ENCODE data around the gene F10. TPM values are rescaled to one million over a fixed set of nuclear protein-coding genes. Genes with fewer than 3 reads are reported as not detected.

F10 gene
- total RNA-seq, 1 experiment from 2014 or later: not detected

DNA sequence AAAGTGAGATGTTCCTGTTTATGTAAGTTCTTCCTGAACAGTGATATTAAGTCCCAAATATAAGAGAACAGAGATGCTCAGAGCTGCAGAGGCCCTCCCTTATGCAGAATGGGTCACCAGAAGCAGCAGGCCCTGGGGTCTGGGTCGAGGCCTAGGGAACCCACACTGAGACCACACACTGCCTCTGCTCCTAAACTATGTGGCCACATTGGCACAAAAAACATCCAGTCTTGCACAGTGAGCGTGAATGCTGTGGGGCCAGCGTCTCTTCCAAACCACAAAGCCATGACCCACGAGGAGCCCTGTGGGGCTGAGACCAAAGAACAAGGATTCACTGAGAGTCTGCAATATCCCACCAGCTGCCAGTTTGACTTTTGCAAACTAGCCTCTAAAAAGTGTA, 59.4 kb downstream of the F10 start:
- Histone ChIP-seq H3K9me2 (ENCODE audit: insufficient read depth) (no peaks in the 10 kb centered on the region), H3K9me3 (ENCODE audit: insufficient read depth, low read depth) (no peaks in the 10 kb centered on the region), H3K79me2 (ENCODE audit: low read depth) (peaks cover 22% of the 10 kb centered on the region), H3K4me2 (no peak overlapping the region), H4K20me1 (ENCODE audit: insufficient read depth) (peaks cover 10% of the 10 kb centered on the region), H3K4me1 (replicated peaks; ENCODE audit: insufficient read depth) (peaks cover 5% of the 10 kb centered on the region), H3K4me3 (no peak overlapping the region), H3K36me3 (ENCODE audit: low read depth) (peaks cover 59% of the 10 kb centered on the region), H3K27me3 (ENCODE audit: insufficient read depth, low read depth) (no peaks in the 10 kb centered on the region), H2AFZ (no peak overlapping the region), H3F3A (ENCODE audit: insufficient read depth, low read depth) (peaks cover 5% of the 10 kb centered on the region), H3K27ac (no peak overlapping the region)
- intact Hi-C loops (cut with micrococcal nuclease; ENCODE audit: unreplicated experiment): no loop called here
- no peak for DNase-seq
- ChIA-PET POLR2A (ENCODE audit: unreplicated experiment) (no interaction called here), CTCF (no interaction called here)
- no TSS peak for BruUV-seq (replicated peaks)
- TF ChIP-seq EZH2 (IDR thresholded peaks at IDR 0.05; ENCODE audit: low read depth): no peak
- TF ChIP-seq, protein P1, sequence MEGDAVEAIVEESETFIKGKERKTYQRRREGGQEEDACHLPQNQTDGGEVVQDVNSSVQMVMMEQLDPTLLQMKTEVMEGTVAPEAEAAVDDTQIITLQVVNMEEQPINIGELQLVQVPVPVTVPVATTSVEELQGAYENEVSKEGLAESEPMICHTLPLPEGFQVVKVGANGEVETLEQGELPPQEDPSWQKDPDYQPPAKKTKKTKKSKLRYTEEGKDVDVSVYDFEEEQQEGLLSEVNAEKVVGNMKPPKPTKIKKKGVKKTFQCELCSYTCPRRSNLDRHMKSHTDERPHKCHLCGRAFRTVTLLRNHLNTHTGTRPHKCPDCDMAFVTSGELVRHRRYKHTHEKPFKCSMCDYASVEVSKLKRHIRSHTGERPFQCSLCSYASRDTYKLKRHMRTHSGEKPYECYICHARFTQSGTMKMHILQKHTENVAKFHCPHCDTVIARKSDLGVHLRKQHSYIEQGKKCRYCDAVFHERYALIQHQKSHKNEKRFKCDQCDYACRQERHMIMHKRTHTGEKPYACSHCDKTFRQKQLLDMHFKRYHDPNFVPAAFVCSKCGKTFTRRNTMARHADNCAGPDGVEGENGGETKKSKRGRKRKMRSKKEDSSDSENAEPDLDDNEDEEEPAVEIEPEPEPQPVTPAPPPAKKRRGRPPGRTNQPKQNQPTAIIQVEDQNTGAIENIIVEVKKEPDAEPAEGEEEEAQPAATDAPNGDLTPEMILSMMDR (conservative IDR thresholded peaks at IDR 0.05): no peak

DNA sequence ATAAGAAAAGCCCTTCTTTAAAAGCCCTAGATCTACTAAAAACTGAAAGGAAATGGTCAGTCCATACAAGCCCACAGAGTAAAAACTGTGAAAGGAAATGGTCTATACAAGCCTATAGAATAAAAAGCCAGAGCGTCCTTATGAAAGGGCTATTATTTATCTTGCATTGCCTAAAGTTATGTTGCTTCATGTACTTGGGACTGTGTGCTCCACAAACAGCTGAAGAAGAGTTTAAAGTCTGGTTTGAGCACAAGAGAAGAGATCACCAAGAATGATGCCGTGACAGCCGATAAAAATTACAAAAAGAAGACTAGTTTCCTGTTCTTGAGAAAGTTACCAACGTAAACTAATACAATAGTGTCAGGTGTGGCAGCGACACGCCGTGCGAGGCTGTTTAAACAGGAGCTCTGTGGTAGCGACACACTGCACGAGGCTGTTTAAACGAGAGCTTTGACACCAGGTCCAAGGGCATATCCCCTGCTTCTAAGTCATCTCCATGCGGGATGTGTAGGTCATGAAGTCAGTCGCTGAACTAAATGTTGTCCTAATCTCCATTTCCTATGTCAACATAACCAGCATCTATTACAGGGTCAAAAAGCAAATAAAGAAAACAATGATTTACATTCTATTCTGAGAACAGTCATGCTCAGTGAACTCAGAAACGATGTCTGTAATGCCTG, 61.0 kb downstream of the F10 start:
- Histone ChIP-seq H3K27ac (no peak overlapping the region), H3K79me2 (ENCODE audit: low read depth) (peaks cover 23% of the 10 kb centered on the region), H3K4me2 (no peak overlapping the region), H2AFZ (no peak overlapping the region), H3K36me3 (ENCODE audit: low read depth) (peaks cover 51% of the 10 kb centered on the region), H4K20me1 (ENCODE audit: insufficient read depth) (peaks cover 11% of the 10 kb centered on the region), H3K9me2 (ENCODE audit: insufficient read depth) (no peaks in the 10 kb centered on the region), H3F3A (ENCODE audit: insufficient read depth, low read depth) (peaks cover 17% of the 10 kb centered on the region), H3K4me3 (no peak overlapping the region), H3K4me1 (replicated peaks; ENCODE audit: insufficient read depth) (peaks cover 18% of the 10 kb centered on the region), H3K9me3 (ENCODE audit: insufficient read depth, low read depth) (no peaks in the 10 kb centered on the region), H3K27me3 (ENCODE audit: insufficient read depth, low read depth) (no peaks in the 10 kb centered on the region)
- ChIA-PET POLR2A (ENCODE audit: unreplicated experiment) (no interaction called here), CTCF (no interaction called here)
- TF ChIP-seq, protein P1 (conservative IDR thresholded peaks at IDR 0.05): no peak
- TF ChIP-seq EZH2 (IDR thresholded peaks at IDR 0.05; ENCODE audit: low read depth): no peak
- DNase-seq: no peak
- BruUV-seq (replicated peaks): no TSS peak
- intact Hi-C loops (cut with micrococcal nuclease; ENCODE audit: unreplicated experiment): no loop called here

DNA sequence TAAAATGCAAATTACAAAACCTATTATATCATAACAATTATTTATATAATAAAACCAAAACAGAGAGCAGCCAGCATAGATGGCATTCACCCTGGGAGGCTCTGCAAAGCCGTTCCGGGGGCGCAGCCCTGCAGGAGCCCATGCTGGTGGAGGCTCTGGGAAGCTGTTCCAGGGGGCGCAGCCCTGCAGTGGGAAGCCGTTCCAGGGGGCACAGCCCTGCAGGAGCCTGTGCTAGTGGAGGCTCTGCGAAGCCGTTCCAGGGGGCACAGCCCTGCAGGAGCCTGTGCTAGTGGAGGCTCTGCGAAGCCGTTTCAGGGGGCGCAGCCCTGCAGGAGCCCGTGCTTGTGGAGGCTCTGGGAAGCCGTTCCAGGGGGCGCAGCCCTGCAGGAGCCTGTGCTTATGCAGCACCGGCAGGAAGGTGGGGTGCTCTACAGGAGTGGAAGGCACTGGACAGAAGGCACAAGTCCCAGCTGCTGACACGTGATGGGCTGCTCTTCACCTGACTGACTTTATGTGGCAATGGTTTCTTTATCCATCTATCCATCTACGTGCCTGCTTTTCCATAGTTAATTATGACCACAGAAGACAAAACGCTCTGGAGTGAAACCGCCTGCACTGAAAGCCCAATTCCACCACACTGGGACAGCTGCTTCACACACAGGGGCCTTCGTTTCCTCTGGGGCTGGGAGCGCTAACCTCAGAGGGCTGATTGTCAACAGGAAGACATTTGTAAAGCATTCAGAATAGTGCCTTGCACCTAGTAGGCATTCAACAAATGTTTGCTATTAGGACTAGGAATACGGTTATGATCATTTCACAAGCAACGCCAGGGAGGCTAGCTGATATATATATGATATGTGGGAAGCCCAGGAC, 62.2 kb downstream of the F10 start:
- POLR2A ChIA-PET (ENCODE audit: unreplicated experiment): interaction anchor here (0.7 kb wide), 1 partner anchor 310 kb away, joined by 3 read pairs; no protein-coding TSS in a partner anchor
- H3K79me2 ChIP-seq (ENCODE audit: low read depth): peaks cover 23% of the 10 kb centered on the region
- H3F3A ChIP-seq (ENCODE audit: insufficient read depth, low read depth): peaks cover 25% of the 10 kb centered on the region
- TF ChIP-seq, protein P1 (conservative IDR thresholded peaks at IDR 0.05): no peak
- TF ChIP-seq EZH2 (IDR thresholded peaks at IDR 0.05; ENCODE audit: low read depth): no peak
- no TSS peak for BruUV-seq (replicated peaks)
- no peak for DNase-seq
- H3K9me3 ChIP-seq (ENCODE audit: insufficient read depth, low read depth): no peaks in the 10 kb centered on the region
- intact Hi-C loops (cut with micrococcal nuclease; ENCODE audit: unreplicated experiment): no loop called here
- CTCF ChIA-PET: interaction anchor here (0.6 kb wide), 1 partner anchor 402 kb away, joined by 8 read pairs; no protein-coding TSS in a partner anchor
- H3K4me3 ChIP-seq: no peak overlapping the region
- H3K27ac ChIP-seq: no peak overlapping the region
- H2AFZ ChIP-seq: no peak overlapping the region
- H3K4me2 ChIP-seq: no peak overlapping the region
- peaks cover 9% of the 10 kb centered on the region for H4K20me1 ChIP-seq (ENCODE audit: insufficient read depth)
- peaks cover 18% of the 10 kb centered on the region for H3K4me1 ChIP-seq (replicated peaks; ENCODE audit: insufficient read depth)
- H3K27me3 ChIP-seq (ENCODE audit: insufficient read depth, low read depth): no peaks in the 10 kb centered on the region
- no peaks in the 10 kb centered on the region for H3K9me2 ChIP-seq (ENCODE audit: insufficient read depth)
- peaks cover 54% of the 10 kb centered on the region for H3K36me3 ChIP-seq (ENCODE audit: low read depth)

Measured in PC-9 (cell line).